Right cardiac atrium (tissue), 5 donors: ENCODE data around the gene CLEC16A. TPM values are rescaled to one million over a fixed set of nuclear protein-coding genes. Genes with fewer than 3 reads are reported as not detected.

Source experiments
- ATAC-seq, 2 donors: fragments of 200-7000 bp; cut with Tn5 transposase; one replicate each; pipeline versions ENCODE4 v1.8.0 to v1.9.1; 2020; ENCODE audit warnings: moderate library complexity in 2 of 2, mild to moderate bottlenecking in 1 of 2
- DNase-seq, 3 donors: peaks; one replicate each; pipeline ENCODE4 v3.0.0-alpha.2; 2020
- H3K27ac ChIP-seq: one replicate; pipeline ENCODE4 v1.5.1; 2013; ENCODE audit warnings: mild to moderate bottlenecking, low read length, control low read depth, moderate library complexity
- H3K27me3 ChIP-seq: one replicate; pipeline ENCODE4 v1.6.1; 2013; ENCODE audit not compliant: control insufficient read depth, insufficient read depth
- H3K4me1 ChIP-seq: one replicate; pipeline ENCODE4 v1.6.1; 2013; ENCODE audit warnings: low read length; ENCODE audit not compliant: control insufficient read depth, insufficient read depth
- H3K4me3 ChIP-seq: one replicate; pipeline ENCODE4 v1.5.1; 2013; ENCODE audit warnings: low read length, control low read depth
- H3K9me3 ChIP-seq: one replicate; pipeline ENCODE4 v1.6.1; 2013; ENCODE audit warnings: low read length; ENCODE audit not compliant: control insufficient read depth
- WGBS: extraction: QIAGEN DNeasy Blood & Tissue Kit; methylation state at CpG from one replicate; pipeline ENCODE4 v1.1.7; 2013; 5-methylcytosine and 5-hydroxymethylcytosine counted together
- intact Hi-C, 4 donors: fragments of 100-400 bp; cut with DNase I; formaldehyde crosslinking; loops; one replicate each; pipeline versions ENCODE4 v1.11.0 to v1.14.0; 2022 to 2023
- polyA plus RNA-seq: library from polyadenylated mRNA; stranded (reverse); fragments of 200-250 nt; gene quantifications from one replicate; pipeline ENCODE4 v1.2.3, GENCODE V29; 2013
- total RNA-seq, 4 donors: library from RNA; stranded (reverse); fragmentation: NEBNext Ultra II Directional; extraction: Animal tissue kit (Norgen Biotek cat#: 25700); gene quantifications; one replicate each; pipeline ENCODE4 v1.2.1, GENCODE V29; 2021
- donor health status: healthy with polysubstance abuse.
- donor health status: DM: no; HTN: yes; CAD: no.
- donor health status: DM: no; HTN: no; CAD: no.
- donor health status: DM: no; HTN: yes; CAD: no; lungs with severe emphysema.
- donor health status: DM: yes; HTN: yes; CAD: no.

CLEC16A gene
- total and polyA plus RNA-seq, 5 donors = 14.9 to 31.5 (median 29.2) TPM

- Histone ChIP-seq H3K27me3 (no peaks in the 10 kb centered on the region), H3K27ac (no peak overlapping the region), H3K4me3 (no peak overlapping the region), H3K4me1 (no peaks in the 10 kb centered on the region), H3K9me3 (no peaks in the 10 kb centered on the region)
- DNase-seq = no peak
- no peak for ATAC-seq
- intact Hi-C loops = no loop called here
Observed at GRCh38 chr16:11193494-11193893, 249.1 kb downstream of the CLEC16A start.

- no peaks in the 10 kb centered on the region for H3K4me1 ChIP-seq
- intact Hi-C loops = no loop called here
- WGBS = 56% methylated on average over 5 of the region's 5 CpGs
- H3K4me3 ChIP-seq = no peak overlapping the region
- DNase-seq = no peak
- H3K27me3 ChIP-seq = no peaks in the 10 kb centered on the region
- ATAC-seq = no peak
- no peaks in the 10 kb centered on the region for H3K9me3 ChIP-seq
- no peak overlapping the region for H3K27ac ChIP-seq
Observed at GRCh38 chr16:11194913-11195312, 250.5 kb downstream of the CLEC16A start.

- 70% methylated on average over 3 of the region's 3 CpGs for WGBS
- Histone ChIP-seq H3K27me3 (no peaks in the 10 kb centered on the region), H3K4me3 (no peak overlapping the region), H3K27ac (no peak overlapping the region), H3K9me3 (no peaks in the 10 kb centered on the region), H3K4me1 (no peaks in the 10 kb centered on the region)
- DNase-seq (no peak), ATAC-seq (no peak)
- intact Hi-C loops = no loop called here
Observed at GRCh38 chr16:11196286-11196828, 252.0 kb downstream of the CLEC16A start.

- no peak for ATAC-seq
- no peak overlapping the region for H3K27ac ChIP-seq
- 78% methylated on average over 5 of the region's 5 CpGs for WGBS
- no peaks in the 10 kb centered on the region for H3K27me3 ChIP-seq
- no peaks in the 10 kb centered on the region for H3K4me1 ChIP-seq
- no peaks in the 10 kb centered on the region for H3K9me3 ChIP-seq
- intact Hi-C loops = no loop called here
- no peak overlapping the region for H3K4me3 ChIP-seq
- no peak for DNase-seq
Observed at GRCh38 chr16:11198375-11198774, 254.0 kb downstream of the CLEC16A start.

GRCh38 chr16:11198828-11199227, 254.5 kb downstream of the CLEC16A start:
- DNase-seq (no peak), ATAC-seq (peak; percentile 41 to 60)
- intact Hi-C loops = no loop called here

GRCh38 chr16:11200592-11200991, 256.2 kb downstream of the CLEC16A start:
- Histone ChIP-seq H3K9me3 (no peaks in the 10 kb centered on the region), H3K27me3 (no peaks in the 10 kb centered on the region), H3K27ac (no peak overlapping the region), H3K4me3 (no peak overlapping the region), H3K4me1 (peaks cover 2% of the 10 kb centered on the region)
- 77% methylated on average over 10 of the region's 10 CpGs for WGBS
- DNase-seq (no peak), ATAC-seq (no peak)
- intact Hi-C loops = no loop called here

More at GRCh38 chr16:11198828-11199227, 254.5 kb downstream of the CLEC16A start:
- Histone ChIP-seq H3K4me3 (no peak overlapping the region), H3K27me3 (no peaks in the 10 kb centered on the region), H3K4me1 (no peaks in the 10 kb centered on the region), H3K27ac (no peak overlapping the region), H3K9me3 (no peaks in the 10 kb centered on the region)
- 64% methylated on average over 8 of the region's 8 CpGs for WGBS

GRCh38 chr16:11201498-11202259, 257.3 kb downstream of the CLEC16A start:
- Histone ChIP-seq H3K27ac (no peak overlapping the region), H3K4me3 (no peak overlapping the region), H3K27me3 (no peaks in the 10 kb centered on the region), H3K4me1 (peaks cover 5% of the 10 kb centered on the region), H3K9me3 (no peaks in the 10 kb centered on the region)
- WGBS = 56% methylated on average over 15 of the region's 15 CpGs
- intact Hi-C loops = no loop called here
- ATAC-seq (no peak), DNase-seq (no peak)

- H3K4me3 ChIP-seq = no peak overlapping the region
- intact Hi-C loops = no loop called here
- no peak for DNase-seq
- no peaks in the 10 kb centered on the region for H3K27me3 ChIP-seq
- no peaks in the 10 kb centered on the region for H3K9me3 ChIP-seq
- no peak for ATAC-seq
- 48% methylated on average over 13 of the region's 13 CpGs for WGBS
- H3K4me1 ChIP-seq = peaks cover 5% of the 10 kb centered on the region
- no peak overlapping the region for H3K27ac ChIP-seq
Observed at GRCh38 chr16:11202260-11203091, 258.1 kb downstream of the CLEC16A start.

- ATAC-seq (no peak), DNase-seq (no peak)
- H3K4me3 ChIP-seq = no peak overlapping the region
- H3K27me3 ChIP-seq = no peaks in the 10 kb centered on the region
- intact Hi-C loops = no loop called here
- H3K4me1 ChIP-seq = peaks cover 5% of the 10 kb centered on the region
- no peak overlapping the region for H3K27ac ChIP-seq
- H3K9me3 ChIP-seq = no peaks in the 10 kb centered on the region
- 76% methylated on average over 7 of the region's 7 CpGs for WGBS
Observed at GRCh38 chr16:11203111-11203623, 258.8 kb downstream of the CLEC16A start.

GRCh38 chr16:11204513-11205047, 260.2 kb downstream of the CLEC16A start:
- ATAC-seq = no peak
- peaks cover 5% of the 10 kb centered on the region for H3K4me1 ChIP-seq

More at GRCh38 chr16:11204513-11205047, 260.2 kb downstream of the CLEC16A start:
- intact Hi-C loops = no loop called here
- H3K27ac ChIP-seq = no peak overlapping the region
- H3K4me3 ChIP-seq = no peak overlapping the region
- H3K9me3 ChIP-seq = no peaks in the 10 kb centered on the region
- H3K27me3 ChIP-seq = no peaks in the 10 kb centered on the region
- WGBS = 68% methylated on average over 4 of the region's 4 CpGs
- DNase-seq = no peak
